Activated CD4-positive, alpha-beta T cell treated with anti-CD3 and anti-CD28 coated beads, Interleukin-2, amount 10 ng/mL, durations not matched to agents 7 days and 5 days (primary cell): ENCODE data around the gene ISOC1. TPM values are rescaled to one million over a fixed set of nuclear protein-coding genes. Genes with fewer than 3 reads are reported as not detected.
A peak's percentile ranks its signal among the peaks of the same experiment; 100 is the strongest.

ENCODE experiments used
- CTCF ChIA-PET: fragments of 350-600 bp; sonication (Branson Sonifier 250); formaldehyde crosslinking; loops from one replicate; lab custom pipeline; 2021; ENCODE audit warnings: antibody characterized with exemption; lab: Charles Lee
- POLR2A ChIA-PET: fragments of 350-600 bp; sonication (Branson Sonifier 250); formaldehyde crosslinking; loops from one replicate; lab custom pipeline; 2021; ENCODE audit warnings: antibody characterized with exemption; lab: Charles Lee
- DNase-seq: peaks from one replicate; pipeline ENCODE4 v3.0.0-alpha.2; 2020
- H3K27ac Mint-ChIP-seq: one replicate; pipeline ENCODE4 v1.8.0; 2021; ENCODE audit warnings: mild to moderate bottlenecking, moderate library complexity, mixed read lengths
- H3K27me3 Mint-ChIP-seq: one replicate; pipeline ENCODE4 v1.8.0; 2021; ENCODE audit warnings: mixed read lengths
- H3K36me3 Mint-ChIP-seq: one replicate; pipeline ENCODE4 v1.8.0; 2021; ENCODE audit warnings: low read depth, mixed read lengths
- H3K4me1 Mint-ChIP-seq: one replicate; pipeline ENCODE4 v1.8.0; 2021; ENCODE audit warnings: mixed read lengths
- H3K4me3 Mint-ChIP-seq: one replicate; pipeline ENCODE4 v1.8.0; 2021; ENCODE audit warnings: mild to moderate bottlenecking, moderate library complexity, mixed read lengths
- H3K9me3 Mint-ChIP-seq: one replicate; pipeline ENCODE4 v1.8.0; 2021; ENCODE audit warnings: mixed read lengths
- total RNA-seq, 2 experiments: library from RNA; stranded (reverse); gene quantifications; one replicate each; pipeline ENCODE4 v1.2.3, GENCODE V29; 2021

The ISOC1 gene
- total RNA-seq = 10 to 100 TPM; 15.0 to 16.8 TPM

GRCh38 chr5:129094087-129094923, at the start of gene ISOC1:
Gene ISOC1, plus strand, starts transcription at chr5:129094749. Its CDS starts 18 bp downstream, at chr5:129094767.
- DNase-seq = peak; percentile 88
- Mint-ChIP-seq H3K4me3 (peak within 1 kb of the TSS; percentile 83), H3K27ac (peak within 1 kb of the TSS; percentile 86), H3K9me3 (no peaks in the 10 kb centered on the region), H3K27me3 (peaks cover 16% of the 10 kb centered on the region), H3K36me3 (no peaks in the 10 kb centered on the region), H3K4me1 (peaks cover 32% of the 10 kb centered on the region)
- ChIA-PET POLR2A (interaction anchor here (0.6 to 1.2 kb wide), 2 partner anchors 8 to 32 kb away, joined by 5 read pairs; no protein-coding TSS in a partner anchor), CTCF (interaction anchor here (0.7 to 1.9 kb wide), 5 partner anchors 14 to 32 kb away, joined by 3 to 8 read pairs (median 7); no protein-coding TSS in a partner anchor)

GRCh38 chr5:129046151-129046550, 48.4 kb upstream of the ISOC1 start:
- Mint-ChIP-seq H3K4me1 (no peaks in the 10 kb centered on the region), H3K4me3 (no peak overlapping the region), H3K36me3 (no peaks in the 10 kb centered on the region), H3K27ac (no peak overlapping the region), H3K27me3 (no peaks in the 10 kb centered on the region), H3K9me3 (peaks cover 3% of the 10 kb centered on the region)
- no peak for DNase-seq
- ChIA-PET POLR2A (no interaction called here), CTCF (no interaction called here)

- no peaks in the 10 kb centered on the region for H3K4me1 Mint-ChIP-seq
- no peak for DNase-seq
- H3K36me3 Mint-ChIP-seq = no peaks in the 10 kb centered on the region
- H3K27ac Mint-ChIP-seq = no peak overlapping the region
- H3K4me3 Mint-ChIP-seq = no peak overlapping the region
- CTCF ChIA-PET = interaction anchor here (0.7 kb wide), 1 partner anchor 354 kb away, joined by 3 read pairs; no protein-coding TSS in a partner anchor
- no peaks in the 10 kb centered on the region for H3K27me3 Mint-ChIP-seq
- peaks cover 3% of the 10 kb centered on the region for H3K9me3 Mint-ChIP-seq
- POLR2A ChIA-PET = no interaction called here
Measured at GRCh38 chr5:129048509-129048908, 46.0 kb upstream of the ISOC1 start.

- DNase-seq = no peak
- ChIA-PET POLR2A (no interaction called here), CTCF (no interaction called here)
- Mint-ChIP-seq H3K27me3 (no peaks in the 10 kb centered on the region), H3K4me1 (no peaks in the 10 kb centered on the region), H3K9me3 (peaks cover 3% of the 10 kb centered on the region), H3K4me3 (no peak overlapping the region), H3K27ac (no peak overlapping the region), H3K36me3 (no peaks in the 10 kb centered on the region)
Measured at GRCh38 chr5:129049126-129049799, 45.3 kb upstream of the ISOC1 start.

GRCh38 chr5:129051283-129051682, 43.3 kb upstream of the ISOC1 start:
- H3K27ac Mint-ChIP-seq = no peak overlapping the region
- POLR2A ChIA-PET = no interaction called here
- H3K9me3 Mint-ChIP-seq = no peaks in the 10 kb centered on the region

GRCh38 chr5:129053438-129053837, 41.1 kb upstream of the ISOC1 start:
- no peak for DNase-seq
- Mint-ChIP-seq H3K36me3 (no peaks in the 10 kb centered on the region), H3K27ac (no peak overlapping the region), H3K9me3 (peaks cover 3% of the 10 kb centered on the region), H3K4me3 (no peak overlapping the region), H3K4me1 (no peaks in the 10 kb centered on the region), H3K27me3 (no peaks in the 10 kb centered on the region)
- POLR2A ChIA-PET = no interaction called here
- CTCF ChIA-PET = interaction anchor here (0.6 kb wide), 1 partner anchor 36 kb away, joined by 3 read pairs; no protein-coding TSS in a partner anchor

More at GRCh38 chr5:129051283-129051682, 43.3 kb upstream of the ISOC1 start:
- Mint-ChIP-seq H3K36me3 (no peaks in the 10 kb centered on the region), H3K4me1 (no peaks in the 10 kb centered on the region), H3K27me3 (no peaks in the 10 kb centered on the region), H3K4me3 (no peak overlapping the region)
- CTCF ChIA-PET = no interaction called here
- no peak for DNase-seq

- Mint-ChIP-seq H3K4me1 (no peaks in the 10 kb centered on the region), H3K27me3 (no peaks in the 10 kb centered on the region), H3K27ac (no peak overlapping the region), H3K4me3 (no peak overlapping the region), H3K36me3 (no peaks in the 10 kb centered on the region), H3K9me3 (peaks cover 3% of the 10 kb centered on the region)
- CTCF ChIA-PET = no interaction called here
- no peak for DNase-seq
- POLR2A ChIA-PET = no interaction called here
Measured at GRCh38 chr5:129057329-129057728, 37.2 kb upstream of the ISOC1 start.

- Mint-ChIP-seq H3K27ac (no peak overlapping the region), H3K4me3 (no peak overlapping the region), H3K27me3 (peaks cover 9% of the 10 kb centered on the region), H3K9me3 (peaks cover 3% of the 10 kb centered on the region), H3K36me3 (no peaks in the 10 kb centered on the region), H3K4me1 (no peaks in the 10 kb centered on the region)
- POLR2A ChIA-PET = no interaction called here
- no peak for DNase-seq
- CTCF ChIA-PET = no interaction called here
Measured at GRCh38 chr5:129061849-129062248, 32.7 kb upstream of the ISOC1 start.

- ChIA-PET POLR2A (no interaction called here), CTCF (no interaction called here)
- no peaks in the 10 kb centered on the region for H3K9me3 Mint-ChIP-seq
- no peak overlapping the region for H3K27ac Mint-ChIP-seq
- no peaks in the 10 kb centered on the region for H3K36me3 Mint-ChIP-seq
- no peak for DNase-seq
- no peaks in the 10 kb centered on the region for H3K4me1 Mint-ChIP-seq
- H3K4me3 Mint-ChIP-seq = no peak overlapping the region
- peaks cover 9% of the 10 kb centered on the region for H3K27me3 Mint-ChIP-seq
Measured at GRCh38 chr5:129063483-129064113, 31.0 kb upstream of the ISOC1 start.

- Mint-ChIP-seq H3K27me3 (peaks cover 9% of the 10 kb centered on the region), H3K36me3 (no peaks in the 10 kb centered on the region), H3K27ac (no peak overlapping the region), H3K4me3 (no peak overlapping the region), H3K4me1 (no peaks in the 10 kb centered on the region), H3K9me3 (no peaks in the 10 kb centered on the region)
- no peak for DNase-seq
- CTCF ChIA-PET = no interaction called here
- POLR2A ChIA-PET = no interaction called here
Measured at GRCh38 chr5:129065721-129066120, 28.8 kb upstream of the ISOC1 start.

- H3K27me3 Mint-ChIP-seq = peaks cover 9% of the 10 kb centered on the region
- H3K27ac Mint-ChIP-seq = no peak overlapping the region
- DNase-seq = no peak
- no peaks in the 10 kb centered on the region for H3K4me1 Mint-ChIP-seq
- POLR2A ChIA-PET = no interaction called here
- H3K36me3 Mint-ChIP-seq = no peaks in the 10 kb centered on the region
- H3K9me3 Mint-ChIP-seq = no peaks in the 10 kb centered on the region
- CTCF ChIA-PET = no interaction called here
- H3K4me3 Mint-ChIP-seq = no peak overlapping the region
Measured at GRCh38 chr5:129067745-129068144, 26.8 kb upstream of the ISOC1 start.

GRCh38 chr5:129069292-129069691, 25.3 kb upstream of the ISOC1 start:
- H3K27ac Mint-ChIP-seq = no peak overlapping the region
- H3K36me3 Mint-ChIP-seq = no peaks in the 10 kb centered on the region
- CTCF ChIA-PET = no interaction called here
- H3K27me3 Mint-ChIP-seq = peaks cover 6% of the 10 kb centered on the region
- no peak overlapping the region for H3K4me3 Mint-ChIP-seq
- H3K4me1 Mint-ChIP-seq = no peaks in the 10 kb centered on the region
- no peaks in the 10 kb centered on the region for H3K9me3 Mint-ChIP-seq
- DNase-seq = no peak
- POLR2A ChIA-PET = no interaction called here

- H3K36me3 Mint-ChIP-seq = no peaks in the 10 kb centered on the region
- peaks cover 7% of the 10 kb centered on the region for H3K27me3 Mint-ChIP-seq
- no peaks in the 10 kb centered on the region for H3K4me1 Mint-ChIP-seq
- no peaks in the 10 kb centered on the region for H3K9me3 Mint-ChIP-seq
- H3K4me3 Mint-ChIP-seq = no peak overlapping the region
- no peak overlapping the region for H3K27ac Mint-ChIP-seq
- CTCF ChIA-PET = no interaction called here
- POLR2A ChIA-PET = no interaction called here
- DNase-seq = no peak
Measured at GRCh38 chr5:129073111-129073510, 21.4 kb upstream of the ISOC1 start.
